K562 (cell line): ENCODE results near the gene ST6GAL1. TPM values are rescaled to one million over a fixed set of nuclear protein-coding genes. Genes with fewer than 3 reads are reported as not detected.

Experiments
- BCOR ChIP-seq: fragments of 450-650 bp; IDR thresholded peaks from 2 replicates; pipeline ENCODE4 v1.6.1; 2016
- DLX4 ChIP-seq: fragments of 250-450 bp; sonication (Bioruptor Pico); IDR thresholded peaks from 2 replicates; pipeline ENCODE4 v1.6.1; 2021; ENCODE audit warnings: mild to moderate bottlenecking
- EGR1 ChIP-seq: fragments of 450-650 bp; conservative IDR thresholded peaks from 2 replicates; pipeline ENCODE4 v1.6.1; 2017; ENCODE audit warnings: mild to moderate bottlenecking
- FOXP1 ChIP-seq: sonication (generic); formaldehyde crosslinking; IDR thresholded peaks from 2 replicates; pipeline ENCODE4 v1.8.0; 2022; ENCODE audit warnings: mild to moderate bottlenecking, missing genetic modification reagents
- GABPA ChIP-seq: fragments of 200-800 bp; sonication (Bioruptor generic); conservative IDR thresholded peaks from 2 replicates; pipeline ENCODE4 v1.6.1; 2016; ENCODE audit warnings: low read depth, missing genetic modification characterization, missing compliant biosample characterization
- GATA2 ChIP-seq: sonication (generic); formaldehyde crosslinking; IDR thresholded peaks from 2 replicates; pipeline ENCODE4 v1.4.0; 2020; ENCODE audit warnings: mild to moderate bottlenecking, missing genetic modification reagents
- MAZ ChIP-seq, 2 experiments: fragments of 450-650 bp in 1 of 2; sonication (generic) in 1 of 2; formaldehyde crosslinking; IDR thresholded peaks in 1 of 2; conservative IDR thresholded peaks in 1 of 2; 2 replicates each; pipeline versions ENCODE4 v1.4.0 to v1.5.0; 2020; ENCODE audit warnings: mild to moderate bottlenecking in 1 of 2, missing genetic modification reagents in 1 of 2
- NR2C1 ChIP-seq, 2 experiments: fragments of 450-650 bp; IDR thresholded peaks; 2 replicates each; pipeline ENCODE4 v1.6.1; 2017; ENCODE audit warnings: mild to moderate bottlenecking in 2 of 2, antibody characterized with exemption in 1 of 2, inconsistent platforms in 1 of 2, missing compliant biosample characterization in 1 of 2, missing genetic modification characterization in 1 of 2
- NR2C2 ChIP-seq, 2 experiments: fragments of 200-800 bp in 1 of 2; sonication (Bioruptor generic) in 1 of 2; sonication (generic) in 1 of 2; formaldehyde crosslinking in 1 of 2; IDR thresholded peaks; 2 replicates each; pipeline versions ENCODE4 v1.6.1 to v1.8.0; 2016 to 2022; ENCODE audit warnings: mild to moderate bottlenecking in 1 of 2, missing compliant biosample characterization in 1 of 2, missing genetic modification characterization in 1 of 2, missing genetic modification reagents in 1 of 2
- RFX5 ChIP-seq: IDR thresholded peaks from 2 replicates; pipeline ENCODE4 v1.6.1; 2011; ENCODE audit warnings: low read depth, mild to moderate bottlenecking, improper control_type of control experiment, low read length
- TCFL5 ChIP-seq: fragments of 250-450 bp; sonication (Bioruptor Pico); conservative IDR thresholded peaks from 2 replicates; pipeline ENCODE4 v1.6.1; 2021; ENCODE audit warnings: mild to moderate bottlenecking, moderate library complexity, matching md5 sums
- THRA ChIP-seq: fragments of 450-650 bp; IDR thresholded peaks from 2 replicates; pipeline ENCODE4 v1.6.1; 2017; ENCODE audit warnings: mild to moderate bottlenecking, moderate library complexity
- USF1 ChIP-seq: sonication (generic); formaldehyde crosslinking; IDR thresholded peaks from 2 replicates; pipeline ENCODE4 v1.9.0; 2022; ENCODE audit warnings: mild to moderate bottlenecking, missing genetic modification reagents
- ZBTB40 ChIP-seq, 2 experiments: fragments of 450-650 bp in 1 of 2; sonication (generic) in 1 of 2; formaldehyde crosslinking in 1 of 2; IDR thresholded peaks; 2 replicates each; pipeline versions ENCODE4 v1.7.1 to v1.9.0; 2016 to 2022; ENCODE audit warnings: inconsistent platforms in 1 of 2, mild to moderate bottlenecking in 1 of 2, missing genetic modification reagents in 1 of 2
- ZNF146 ChIP-seq: IDR thresholded peaks from one replicate; pipeline ENCODE4 v1.6.1; 2018; ENCODE audit warnings: missing compliant biosample characterization; ENCODE audit not compliant: unreplicated experiment
- ZNF717 ChIP-seq: fragments of 250-450 bp; sonication (Bioruptor Pico); IDR thresholded peaks from 2 replicates; pipeline ENCODE4 v1.5.0; 2021
- polyA plus RNA-seq, 8 experiments: library from polyadenylated mRNA; depleted of rRNA in 4 of 8; stranded (reverse) in 5 of 8; unstranded in 3 of 8; fragments of >200 nt; fragmentation: Nextera tagmentation in 2 of 8; fragmentation: Illumina TruSeq in 1 of 8; extraction: Ambion mirVana in 2 of 8; extraction: Trizol in 1 of 8; gene quantifications; 2 replicates each; pipeline versions ENCODE4 v1.2.1 to v1.2.3, GENCODE V29; 2011 to 2014; ENCODE audit warnings: inconsistent platforms in 1 of 8, missing spikeins in 1 of 8
- total RNA-seq, 7 experiments: library from RNA; depleted of rRNA in 6 of 7; stranded (reverse); fragments of >200 nt in 6 of 7; fragmentation: Illumina TruSeq in 2 of 7; extraction: Trizol in 2 of 7; gene quantifications; 2 replicates each; pipeline versions ENCODE4 v1.2.1 to v1.2.3, GENCODE V29; 2011 to 2021; ENCODE audit warnings: low replicate concordance in 1 of 7

The ST6GAL1 gene
- total and polyA plus RNA-seq, 9 of the 15 experiments (the other 6 are each of a cell fraction or from before 2014, with no cell fraction given): 31.9 to 145 (median 71.0) TPM

GRCh38 chr3:187022403-187023029, 92.2 kb downstream of the ST6GAL1 start (continued):
- TF ChIP-seq ZNF146 (CRISPR knock-in tag) (peak; percentile 8), NR2C1 (IDR thresholded peaks at IDR 0.05) (no peak), NR2C1 (tag; IDR thresholded peaks at IDR 0.05) (peak; percentile 62), GABPA (tag) (no peak), ZBTB40 (IDR thresholded peaks at IDR 0.05) (no peak), ZBTB40 (CRISPR knock-in tag; IDR thresholded peaks at IDR 0.05) (no peak), FOXP1 (no peak), TCFL5 (CRISPR knock-in tag) (no peak), GATA2 (peak; percentile 97), BCOR (peak; percentile 85), EGR1 (peak; percentile 78), USF1 (no peak), RFX5 (no peak), DLX4 (CRISPR knock-in tag) (no peak), NR2C2 (CRISPR knock-in tag; IDR thresholded peaks at IDR 0.05) (no peak), NR2C2 (tag; IDR thresholded peaks at IDR 0.05) (no peak), MAZ (CRISPR knock-in tag; conservative IDR thresholded peaks at IDR 0.05 in 1 of 2, IDR thresholded peaks at IDR 0.05 in 1 of 2) (peak; percentile 70 to 72), ZNF717 (CRISPR knock-in tag) (no peak), THRA (no peak)
